IMR-90 (cell line): ENCODE data around the gene S1PR5. TPM values are rescaled to one million over a fixed set of nuclear protein-coding genes. Genes with fewer than 3 reads are reported as not detected.
A peak's percentile ranks its signal among the peaks of the same experiment; 100 is the strongest.

Source experiments
- ATAC-seq: fragments of 200-7000 bp; cut with Tn5 transposase; 2 replicates; pipeline ENCODE4 v1.9.1; 2020; ENCODE audit warnings: low read depth, mild to moderate bottlenecking, moderate library complexity
- BruUV-seq: library from RNA; stranded (reverse); fragments of 400-500 nt; replicated peaks from 2 replicates; lab custom pipeline; 2021; lab: Mats Ljungman, UMichigan
- CTCF ChIA-PET: fragments of 300-600 bp; formaldehyde crosslinking; extraction: SDS; loops from one replicate; lab custom pipeline; 2021; ENCODE audit warnings: antibody characterized with exemption; lab: Yijun Ruan, JAX
- POLR2A ChIA-PET: fragments of 300-600 bp; sonication (Branson Sonifier 250); formaldehyde crosslinking; loops from one replicate; lab custom pipeline; 2022; ENCODE audit warnings: antibody characterized with exemption; ENCODE audit not compliant: unreplicated experiment; lab: Charles Lee
- DNase-seq: peaks from one replicate; pipeline ENCODE4 v3.0.0; 2013
- H2AFZ ChIP-seq: replicated peaks from 2 replicates; pipeline ENCODE3; 2013; ENCODE audit warnings: low read length, mild to moderate bottlenecking; ENCODE audit not compliant: poor library complexity
- H2AK5ac ChIP-seq: 2 replicates; pipeline ENCODE4 v1.6.1; 2013; ENCODE audit warnings: low read depth, low read length, inconsistent platforms
- H2AK9ac ChIP-seq: replicated peaks from 2 replicates; pipeline ENCODE3; 2013; ENCODE audit warnings: mild to moderate bottlenecking, low read depth, low read length, moderate library complexity; ENCODE audit not compliant: poor library complexity
- H2BK120ac ChIP-seq: 2 replicates; pipeline ENCODE4 v1.6.1; 2013; ENCODE audit warnings: low read depth, low read length, inconsistent platforms
- H2BK15ac ChIP-seq: 3 replicates; pipeline ENCODE4 v1.6.1; 2013; ENCODE audit warnings: low read depth, low read length, inconsistent platforms
- H2BK20ac ChIP-seq: 2 replicates; pipeline ENCODE4 v1.6.1; 2013; ENCODE audit warnings: low read depth, mild to moderate bottlenecking, inconsistent platforms, low read length, moderate library complexity
- H2BK5ac ChIP-seq: 2 replicates; pipeline ENCODE4 v1.6.1; 2013; ENCODE audit warnings: mild to moderate bottlenecking, low read depth, low read length, inconsistent platforms; ENCODE audit not compliant: poor library complexity, severe bottlenecking
- H3K14ac ChIP-seq: replicated peaks from 2 replicates; pipeline ENCODE4 v1.6.1; 2013; ENCODE audit warnings: low read depth, low read length, inconsistent platforms
- H3K18ac ChIP-seq: 2 replicates; pipeline ENCODE4 v1.6.1; 2013; ENCODE audit warnings: low read depth, low read length, control low read depth
- H3K23ac ChIP-seq: 2 replicates; pipeline ENCODE4 v1.6.1; 2013; ENCODE audit warnings: low read depth, low read length, inconsistent platforms
- H3K27ac ChIP-seq: 2 replicates; pipeline ENCODE4 v1.5.1; 2013; ENCODE audit warnings: mild to moderate bottlenecking, control low read depth, low read length; ENCODE audit not compliant: insufficient read depth
- H3K27me3 ChIP-seq: 2 replicates; pipeline ENCODE4 v1.6.1; 2013; ENCODE audit warnings: low read length; ENCODE audit not compliant: control insufficient read depth, insufficient read depth
- H3K36me3 ChIP-seq: 2 replicates; pipeline ENCODE4 v1.6.1; 2013; ENCODE audit warnings: low read length, mixed read lengths; ENCODE audit not compliant: control insufficient read depth, insufficient read depth
- H3K4ac ChIP-seq: 2 replicates; pipeline ENCODE4 v1.6.1; 2013; ENCODE audit warnings: low read depth, low read length, inconsistent platforms
- H3K4me1 ChIP-seq: 2 replicates; pipeline ENCODE4 v1.6.1; 2013; ENCODE audit warnings: low read length, mixed read lengths; ENCODE audit not compliant: control insufficient read depth, insufficient read depth
- H3K4me2 ChIP-seq: 2 replicates; pipeline ENCODE4 v1.6.1; 2013; ENCODE audit warnings: low read depth, mild to moderate bottlenecking, control low read depth, low read length, moderate library complexity
- H3K4me3 ChIP-seq: 2 replicates; pipeline ENCODE4 v1.5.1; 2013; ENCODE audit warnings: low read depth, mild to moderate bottlenecking, control low read depth, low read length, moderate library complexity; ENCODE audit not compliant: insufficient read depth
- H3K56ac ChIP-seq: 2 replicates; pipeline ENCODE4 v1.6.1; 2013; ENCODE audit warnings: low read length, inconsistent platforms; ENCODE audit not compliant: insufficient read depth; ENCODE audit errors: extremely low read depth
- H3K79me1 ChIP-seq, 2 experiments: 2 replicates each; pipeline ENCODE4 v1.6.1; 2013; ENCODE audit warnings: low read length in 2 of 2, inconsistent platforms in 1 of 2, low read depth in 1 of 2
- H3K9ac ChIP-seq: 2 replicates; pipeline ENCODE4 v1.6.1; 2013; ENCODE audit warnings: low read depth, low read length, control low read depth
- H3K9me1 ChIP-seq: 2 replicates; pipeline ENCODE4 v1.6.1; 2013; ENCODE audit warnings: low read length, inconsistent platforms; ENCODE audit not compliant: insufficient read depth
- H3K9me3 ChIP-seq: 2 replicates; pipeline ENCODE4 v1.6.1; 2013; ENCODE audit warnings: low read length; ENCODE audit not compliant: control insufficient read depth, insufficient read depth
- H4K20me1 ChIP-seq: 2 replicates; pipeline ENCODE4 v1.6.1; 2013; ENCODE audit warnings: low read length, inconsistent platforms; ENCODE audit not compliant: insufficient read depth
- H4K5ac ChIP-seq: 2 replicates; pipeline ENCODE4 v1.6.1; 2013; ENCODE audit warnings: mild to moderate bottlenecking, low read depth, low read length, control low read depth
- H4K8ac ChIP-seq, 2 experiments: 2 replicates each; pipeline ENCODE4 v1.6.1; 2013; ENCODE audit warnings: low read depth in 2 of 2, low read length in 2 of 2, control low read depth in 1 of 2, inconsistent platforms in 1 of 2
- H4K91ac ChIP-seq: 2 replicates; pipeline ENCODE4 v1.6.1; 2013; ENCODE audit warnings: low read depth, low read length, inconsistent platforms; ENCODE audit not compliant: insufficient read depth
- BHLHE40 ChIP-seq: fragments of 150-350 bp; IDR thresholded peaks from 2 replicates; pipeline ENCODE4 v1.6.1; 2016; ENCODE audit warnings: mild to moderate bottlenecking, low read depth, low read length
- CEBPB ChIP-seq: IDR thresholded peaks from 2 replicates; pipeline ENCODE4 v1.6.1; 2012; ENCODE audit warnings: low read depth, low read length, improper control_type of control experiment
- CHD1 ChIP-seq: IDR thresholded peaks from 2 replicates; pipeline ENCODE4 v1.6.1; 2012; ENCODE audit warnings: low read depth, low read length, improper control_type of control experiment
- FOS ChIP-seq: fragments of 150-350 bp; IDR thresholded peaks from 2 replicates; pipeline ENCODE4 v1.6.1; 2016; ENCODE audit warnings: low read depth, low read length
- MAFK ChIP-seq: IDR thresholded peaks from 2 replicates; pipeline ENCODE4 v1.6.1; 2012; ENCODE audit warnings: low read depth, low read length, improper control_type of control experiment
- MAZ ChIP-seq: IDR thresholded peaks from 2 replicates; pipeline ENCODE4 v1.6.1; 2012; ENCODE audit warnings: low read depth, mild to moderate bottlenecking, low read length, improper control_type of control experiment, moderate library complexity, borderline replicate concordance
- MXI1 ChIP-seq: IDR thresholded peaks from 2 replicates; pipeline ENCODE4 v1.6.1; 2012; ENCODE audit warnings: low read depth, mild to moderate bottlenecking, low read length, moderate library complexity, borderline replicate concordance
- NFE2L2 ChIP-seq: fragments of 150-350 bp; IDR thresholded peaks from 2 replicates; pipeline ENCODE4 v1.6.1; 2016; ENCODE audit warnings: low read depth, mild to moderate bottlenecking, low read length
- RAD21 ChIP-seq: IDR thresholded peaks from 2 replicates; pipeline ENCODE4 v1.6.1; 2012; ENCODE audit warnings: low read length, improper control_type of control experiment
- RCOR1 ChIP-seq: IDR thresholded peaks from 2 replicates; pipeline ENCODE4 v1.6.1; 2012; ENCODE audit warnings: mild to moderate bottlenecking, low read length, improper control_type of control experiment; ENCODE audit not compliant: insufficient replicate concordance
- RFX5 ChIP-seq: IDR thresholded peaks from 2 replicates; pipeline ENCODE4 v1.8.0; 2012; ENCODE audit warnings: low read depth, mild to moderate bottlenecking, low read length, moderate library complexity
- WGBS, 2 experiments: methylation state at CpG; one replicate each; pipeline versions ENCODE4 v1.1.5 to v1.1.7; 2013; ENCODE audit warnings: missing lambda C conversion rate in 2 of 2; ENCODE audit not compliant: insufficient read length in 1 of 2; ENCODE audit errors: extremely low coverage in 2 of 2; 5-methylcytosine and 5-hydroxymethylcytosine counted together
- dilution Hi-C: fragments of 300-500 bp; cut with HindIII; formaldehyde crosslinking; loops from one replicate; pipeline ENCODE4 v1.14.3; 2018; ENCODE audit warnings: low sequenced_read_pairs; ENCODE audit not compliant: unreplicated experiment
- in situ Hi-C: fragments of 300-500 bp; cut with MboI; formaldehyde crosslinking; loops from 3 replicates; pipeline ENCODE4 v1.14.3; 2019; ENCODE audit warnings: low sequenced_read_pairs, inconsistent platforms, mixed read lengths
- intact Hi-C: fragments of 100-400 bp; cut with micrococcal nuclease; formaldehyde crosslinking; loops from 2 replicates; pipeline ENCODE4 v1.10.0; 2022
- polyA plus RNA-seq, 3 experiments: library from polyadenylated mRNA; depleted of rRNA; stranded (reverse); fragments of >200 nt; gene quantifications; 2 replicates each; pipeline ENCODE4 v1.2.3, GENCODE V29; 2012; ENCODE audit warnings: low replicate concordance in 1 of 3
- total RNA-seq: library from RNA; depleted of rRNA; stranded (reverse); fragments of >200 nt; gene quantifications from 2 replicates; pipeline ENCODE4 v1.2.3, GENCODE V29; 2012
- TF ChIP-seq, protein P1 (sequence below): conservative IDR thresholded peaks from 2 replicates; pipeline ENCODE4 v1.5.1; 2012; ENCODE audit warnings: mild to moderate bottlenecking, low read depth, low read length, improper control_type of control experiment

S1PR5 gene
- total and polyA plus RNA-seq, 2 of the 4 experiments (the other 2 are of a cell fraction): 0.36 to 0.55 TPM

DNA sequence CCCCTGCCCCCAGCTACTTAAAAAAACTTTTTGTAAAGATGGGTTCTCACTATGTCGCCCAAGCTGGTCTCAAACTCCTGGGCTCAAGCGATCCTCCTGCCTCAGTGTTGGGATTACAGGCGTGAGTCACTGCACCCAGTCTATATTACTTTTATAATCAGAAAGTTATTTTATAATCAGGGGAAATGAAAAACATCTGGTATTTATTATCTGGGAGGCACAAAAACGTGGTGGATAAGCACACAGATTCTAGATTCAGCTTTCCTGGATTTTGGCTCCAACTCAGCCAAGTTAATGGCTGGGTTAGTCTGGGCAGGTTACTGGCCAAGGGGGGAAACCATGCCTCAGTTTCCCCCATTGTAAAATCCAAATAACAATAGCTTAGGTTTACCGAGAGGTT lies 38.8 kb downstream of the S1PR5 start:
- no peak overlapping the region for H2AK5ac ChIP-seq
- no peak overlapping the region; the same call in 1 of the 2 replicates for H3K23ac ChIP-seq
- no peak overlapping the region for H2BK20ac ChIP-seq
- no CpG with 5 or more reads among the region's 5 CpGs for WGBS, 2 experiments
- no peak overlapping the region for H3K56ac ChIP-seq
- no TSS peak for BruUV-seq
- TF ChIP-seq RFX5 (no peak), MXI1 (no peak), MAFK (no peak), BHLHE40 (no peak), CEBPB (no peak), MAZ (no peak), FOS (no peak), RCOR1 (no peak), NFE2L2 (no peak), CHD1 (no peak), RAD21 (no peak)
- TF ChIP-seq, protein P1, sequence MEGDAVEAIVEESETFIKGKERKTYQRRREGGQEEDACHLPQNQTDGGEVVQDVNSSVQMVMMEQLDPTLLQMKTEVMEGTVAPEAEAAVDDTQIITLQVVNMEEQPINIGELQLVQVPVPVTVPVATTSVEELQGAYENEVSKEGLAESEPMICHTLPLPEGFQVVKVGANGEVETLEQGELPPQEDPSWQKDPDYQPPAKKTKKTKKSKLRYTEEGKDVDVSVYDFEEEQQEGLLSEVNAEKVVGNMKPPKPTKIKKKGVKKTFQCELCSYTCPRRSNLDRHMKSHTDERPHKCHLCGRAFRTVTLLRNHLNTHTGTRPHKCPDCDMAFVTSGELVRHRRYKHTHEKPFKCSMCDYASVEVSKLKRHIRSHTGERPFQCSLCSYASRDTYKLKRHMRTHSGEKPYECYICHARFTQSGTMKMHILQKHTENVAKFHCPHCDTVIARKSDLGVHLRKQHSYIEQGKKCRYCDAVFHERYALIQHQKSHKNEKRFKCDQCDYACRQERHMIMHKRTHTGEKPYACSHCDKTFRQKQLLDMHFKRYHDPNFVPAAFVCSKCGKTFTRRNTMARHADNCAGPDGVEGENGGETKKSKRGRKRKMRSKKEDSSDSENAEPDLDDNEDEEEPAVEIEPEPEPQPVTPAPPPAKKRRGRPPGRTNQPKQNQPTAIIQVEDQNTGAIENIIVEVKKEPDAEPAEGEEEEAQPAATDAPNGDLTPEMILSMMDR: no peak
- ChIA-PET CTCF (interaction anchor here (0.6 kb wide), 2 partner anchors 50 to 297 kb away, joined by 3 read pairs; no protein-coding TSS in a partner anchor), POLR2A (no interaction called here)
- 0 out of 2 replicates have a peak, but pooled peaks cover 4% of the 10 kb centered on the region for H3K9me1 ChIP-seq
- no peak overlapping the region for H4K5ac ChIP-seq
- no peak overlapping the region for H4K91ac ChIP-seq
- H2BK15ac ChIP-seq: no peak overlapping the region
- H3K14ac ChIP-seq: no peak overlapping the region
- H2AK9ac ChIP-seq: no peak overlapping the region
- no peak overlapping the region for H3K4ac ChIP-seq
- no peak overlapping the region for H2BK120ac ChIP-seq
- H3K79me1 ChIP-seq: no peaks in the 10 kb centered on the region
- no peaks in the 10 kb centered on the region for H4K20me1 ChIP-seq
- in situ Hi-C loops (no loop called here), intact Hi-C loops (no loop called here), dilution Hi-C loops (no loop called here)
- H3K4me3 ChIP-seq: peak overlapping the region; percentile 9; the same call in 1 of the 2 replicates
- H3K4me1 ChIP-seq: peaks cover 3% of the 10 kb centered on the region
- no peak overlapping the region for H3K27ac ChIP-seq
- no peak overlapping the region for H3K18ac ChIP-seq
- no peaks in the 10 kb centered on the region for H3K9me3 ChIP-seq
- peak; percentile 36 for DNase-seq
- peak; percentile 9 for ATAC-seq
- 0 out of 4 replicates have a peak overlapping the region, but pooled peaks of 1 of the 2 experiments have one; percentile 27 for H4K8ac ChIP-seq
- H3K36me3 ChIP-seq: no peaks in the 10 kb centered on the region; the same call in 1 of the 2 replicates
- H3K9ac ChIP-seq: no peak overlapping the region
- H3K27me3 ChIP-seq: no peaks in the 10 kb centered on the region
- peak overlapping the region; percentile 4 for H2AFZ ChIP-seq
- H2BK5ac ChIP-seq: no peak overlapping the region
- H3K4me2 ChIP-seq: peak overlapping the region; percentile 72; the same call in 1 of the 2 replicates
